Endothelial cell (in vitro differentiated cells): Measurements from ENCODE around the gene PDPK1. TPM values are rescaled to one million over a fixed set of nuclear protein-coding genes. Genes with fewer than 3 reads are reported as not detected.

Experiments used
- DNase-seq: peaks from one replicate; pipeline ENCODE4 v3.0.0; 2021; ENCODE audit warnings: low spot score
- H3K27ac Mint-ChIP-seq: one replicate; pipeline ENCODE4 v1.8.0; 2021; ENCODE audit warnings: mixed read lengths, inconsistent platforms; ENCODE audit not compliant: unreplicated experiment
- H3K27me3 Mint-ChIP-seq: one replicate; pipeline ENCODE4 v1.8.0; 2021; ENCODE audit warnings: mild to moderate bottlenecking, moderate library complexity, mixed read lengths, inconsistent platforms; ENCODE audit not compliant: unreplicated experiment
- H3K36me3 Mint-ChIP-seq: one replicate; pipeline ENCODE4 v1.8.0; 2021; ENCODE audit warnings: mild to moderate bottlenecking, low read depth, mixed read lengths, inconsistent platforms; ENCODE audit not compliant: unreplicated experiment
- H3K4me1 Mint-ChIP-seq: one replicate; pipeline ENCODE4 v1.8.0; 2021; ENCODE audit warnings: mild to moderate bottlenecking, mixed read lengths, inconsistent platforms; ENCODE audit not compliant: unreplicated experiment
- H3K4me3 Mint-ChIP-seq: one replicate; pipeline ENCODE4 v1.8.0; 2021; ENCODE audit warnings: mild to moderate bottlenecking, mixed read lengths, inconsistent platforms; ENCODE audit not compliant: unreplicated experiment
- H3K9me3 Mint-ChIP-seq: one replicate; pipeline ENCODE4 v1.8.0; 2021; ENCODE audit warnings: mixed read lengths, inconsistent platforms; ENCODE audit not compliant: unreplicated experiment
- CTCF ChIP-seq: fragments of 200-600 bp; sonication (generic); IDR thresholded peaks from one replicate; pipeline ENCODE4 v1.5.0; 2021; ENCODE audit warnings: antibody characterized with exemption; ENCODE audit not compliant: unreplicated experiment
- total RNA-seq: library from RNA; stranded (reverse); fragmentation: NEBNext Ultra II Directional; extraction: Animal tissue kit (Norgen Biotek cat#: 25700); gene quantifications from one replicate; pipeline ENCODE4 v1.2.1, GENCODE V29; 2021; ENCODE audit not compliant: unreplicated experiment

PDPK1 gene
- total RNA-seq, 1 donor from 2014 or later, result 33.6 TPM

- Mint-ChIP-seq H3K27me3 (peaks cover 34% of the 10 kb centered on the region), H3K4me1 (peaks cover 42% of the 10 kb centered on the region), H3K4me3 (peak overlapping the region; percentile 86), H3K9me3 (no peaks in the 10 kb centered on the region), H3K27ac (peak overlapping the region; percentile 92), H3K36me3 (peaks cover 26% of the 10 kb centered on the region)
- DNase-seq, result no peak
- no peak for TF ChIP-seq CTCF
Observed at GRCh38 chr16:2519711-2520080, 18.1 kb upstream of the PDPK1 start.

DNA sequence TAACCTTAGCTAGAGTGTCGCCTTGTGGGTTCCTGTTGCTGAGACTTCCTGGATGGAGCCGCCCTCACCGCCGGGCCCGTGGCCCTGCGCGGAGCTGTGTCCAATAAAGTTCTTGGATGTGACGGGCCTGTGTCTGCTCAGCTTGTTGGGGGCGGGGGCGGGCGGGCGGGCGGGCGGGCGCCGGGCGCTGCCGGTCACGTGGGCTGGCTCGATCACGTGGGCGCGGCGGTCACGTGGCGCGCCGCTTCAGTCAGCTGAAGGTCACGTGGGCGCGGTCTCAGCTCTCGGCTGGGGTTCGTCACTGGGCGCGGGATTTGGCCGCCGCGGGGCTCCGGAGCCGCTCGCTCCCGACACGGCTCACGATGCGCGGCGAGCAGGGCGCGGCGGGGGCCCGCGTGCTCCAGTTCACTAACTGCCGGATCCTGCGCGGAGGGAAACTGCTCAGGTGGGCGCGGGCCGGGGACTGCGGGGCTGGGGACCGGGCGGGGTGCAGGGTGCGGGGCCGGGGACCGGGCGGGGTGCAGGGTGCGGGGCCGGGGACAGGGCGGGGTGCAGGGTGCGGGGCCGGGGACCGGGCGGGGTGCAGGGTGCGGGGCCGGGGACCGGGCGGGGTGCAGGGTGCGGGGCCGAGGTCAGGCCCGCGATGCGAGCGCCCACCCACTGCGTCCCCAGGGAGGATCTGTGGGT is 17.6 kb upstream of the PDPK1 start, which contains the start of gene AMDHD2:
Gene AMDHD2 (plus strand): TSS at position 275 of the 687 bp plus-strand sequence. CDS start 88 bp downstream, at position 363.
- Mint-ChIP-seq H3K27ac (peak within 1 kb of the TSS; percentile 92), H3K36me3 (peaks cover 30% of the 10 kb centered on the region), H3K9me3 (no peaks in the 10 kb centered on the region), H3K4me3 (peak within 1 kb of the TSS; percentile 89), H3K27me3 (peaks cover 30% of the 10 kb centered on the region), H3K4me1 (peaks cover 37% of the 10 kb centered on the region)
- peak; percentile 91 for DNase-seq
- TF ChIP-seq CTCF, result no peak

GRCh38 chr16:2520784-2521531 is 16.9 kb upstream of the PDPK1 start:
- Mint-ChIP-seq H3K4me1 (peaks cover 29% of the 10 kb centered on the region), H3K27me3 (peaks cover 23% of the 10 kb centered on the region), H3K27ac (no peak overlapping the region), H3K4me3 (peak overlapping the region; percentile 89), H3K9me3 (no peaks in the 10 kb centered on the region), H3K36me3 (peaks cover 26% of the 10 kb centered on the region)
- TF ChIP-seq CTCF, result no peak
- no peak for DNase-seq

GRCh38 chr16:2523801-2524231 is 14.0 kb upstream of the PDPK1 start:
- no peak overlapping the region for H3K4me3 Mint-ChIP-seq
- H3K9me3 Mint-ChIP-seq, result no peaks in the 10 kb centered on the region
- DNase-seq, result no peak
- peaks cover 12% of the 10 kb centered on the region for H3K27me3 Mint-ChIP-seq
- TF ChIP-seq CTCF, result no peak
- H3K36me3 Mint-ChIP-seq, result peaks cover 15% of the 10 kb centered on the region
- no peak overlapping the region for H3K27ac Mint-ChIP-seq
- peaks cover 12% of the 10 kb centered on the region for H3K4me1 Mint-ChIP-seq
